ENCODE results near the gene ZC3H14. TPM values are rescaled to one million over a fixed set of nuclear protein-coding genes. Genes with fewer than 3 reads are reported as not detected.

The ZC3H14 gene
- total RNA-seq, 5 donors from 2014 or later (not counting 1 experiment from before 2014, with no cell fraction given) = 32.2 to 50.6 (median 40.1) TPM

- Histone ChIP-seq H3K9me3 (no peaks in the 10 kb centered on the region), H3K36me3 (ENCODE audit: control insufficient read depth in 2 of 2, extremely low read depth in 1 of 2, insufficient read depth in 1 of 2, low read length in 1 of 2) (peaks cover 10 to 77% of the 10 kb centered on the region in 2 donors), H3K4me1 (ENCODE audit: control insufficient read depth in 1 of 2, extremely low read depth in 1 of 2, insufficient read depth in 2 of 2, low read length in 2 of 2) (no peaks in the 10 kb centered on the region), H3K4me3 (ENCODE audit: control insufficient read depth in 1 of 2, extremely low read depth in 1 of 2, low read length in 1 of 2) (no peak overlapping the region), H3K27ac (ENCODE audit: low read length) (no peak overlapping the region), H3K27me3 (replicated peaks in 1 of 2; ENCODE audit: control insufficient read depth in 2 of 2, extremely low read depth in 1 of 2, insufficient read depth in 2 of 2, low read length in 1 of 2) (no peaks in the 10 kb centered on the region)
- Mint-ChIP-seq H3K27ac (no peak overlapping the region), H3K9me3 (no peaks in the 10 kb centered on the region), H3K4me1 (no peaks in the 10 kb centered on the region), H3K27me3 (no peaks in the 10 kb centered on the region), H3K4me3 (no peak overlapping the region), H3K36me3 (peaks cover 70% of the 10 kb centered on the region)
- no peak for DNase-seq
- CTCF ChIA-PET = no interaction called here
- no peak for ATAC-seq (replicated peaks in 1 of 4)
- POLR2A ChIA-PET = no interaction called here
- WGBS (ENCODE audit: insufficient coverage) = 100% methylated on average over 2 of the region's 4 CpGs
These were observed 9.3 kb downstream of the ZC3H14 start for GRCh38 chr14:88572117-88572516.

GRCh38 chr14:88576222-88576621 is 13.4 kb downstream of the ZC3H14 start:
- POLR2A ChIA-PET = no interaction called here
- WGBS (ENCODE audit: insufficient coverage) = 100% methylated on average over 2 of the region's 5 CpGs
- H3K27me3 Mint-ChIP-seq = no peaks in the 10 kb centered on the region
- peaks cover 68% of the 10 kb centered on the region for H3K36me3 Mint-ChIP-seq
- no peaks in the 10 kb centered on the region for H3K27me3 ChIP-seq (replicated peaks in 1 of 2; ENCODE audit: control insufficient read depth in 2 of 2, extremely low read depth in 1 of 2, insufficient read depth in 2 of 2, low read length in 1 of 2)
- no peak overlapping the region for H3K4me3 ChIP-seq (ENCODE audit: control insufficient read depth in 1 of 2, extremely low read depth in 1 of 2, low read length in 1 of 2)
- H3K4me1 ChIP-seq (ENCODE audit: control insufficient read depth in 1 of 2, extremely low read depth in 1 of 2, insufficient read depth in 2 of 2, low read length in 2 of 2) = no peaks in the 10 kb centered on the region
- no peak for DNase-seq
- H3K27ac Mint-ChIP-seq = no peak overlapping the region
- peaks cover 16 to 79% of the 10 kb centered on the region in 2 donors for H3K36me3 ChIP-seq (ENCODE audit: control insufficient read depth in 2 of 2, extremely low read depth in 1 of 2, insufficient read depth in 1 of 2, low read length in 1 of 2)
- H3K9me3 Mint-ChIP-seq = no peaks in the 10 kb centered on the region
- ATAC-seq (replicated peaks in 1 of 4) = no peak
- no peaks in the 10 kb centered on the region for H3K4me1 Mint-ChIP-seq
- H3K27ac ChIP-seq (ENCODE audit: low read length) = no peak overlapping the region
- H3K9me3 ChIP-seq = no peaks in the 10 kb centered on the region
- CTCF ChIA-PET = no interaction called here
- H3K4me3 Mint-ChIP-seq = no peak overlapping the region

GRCh38 chr14:88584451-88584850 is 21.6 kb downstream of the ZC3H14 start:
- H3K27ac Mint-ChIP-seq = no peak overlapping the region
- H3K4me1 Mint-ChIP-seq = peaks cover 0 to 4% (median 0%) of the 10 kb centered on the region in 3 donors
- H3K9me3 Mint-ChIP-seq = no peaks in the 10 kb centered on the region
- Histone ChIP-seq H3K27me3 (replicated peaks in 1 of 2; ENCODE audit: control insufficient read depth in 2 of 2, extremely low read depth in 1 of 2, insufficient read depth in 2 of 2, low read length in 1 of 2) (no peaks in the 10 kb centered on the region), H3K4me3 (ENCODE audit: control insufficient read depth in 1 of 2, extremely low read depth in 1 of 2, low read length in 1 of 2) (no peak overlapping the region), H3K27ac (ENCODE audit: low read length) (no peak overlapping the region), H3K9me3 (no peaks in the 10 kb centered on the region), H3K36me3 (ENCODE audit: control insufficient read depth in 2 of 2, extremely low read depth in 1 of 2, insufficient read depth in 1 of 2, low read length in 1 of 2) (peaks cover 5 to 47% of the 10 kb centered on the region in 2 donors), H3K4me1 (ENCODE audit: control insufficient read depth in 1 of 2, extremely low read depth in 1 of 2, insufficient read depth in 2 of 2, low read length in 2 of 2) (no peaks in the 10 kb centered on the region)
- DNase-seq (no peak), ATAC-seq (replicated peaks in 1 of 4) (no peak)
- CTCF ChIA-PET = interaction anchor here in 1 of 2 donors (1.4 kb wide), 1 partner anchor 27 kb away, joined by 4 read pairs; no protein-coding TSS in a partner anchor
- no peak overlapping the region for H3K4me3 Mint-ChIP-seq
- WGBS (ENCODE audit: insufficient coverage) = no CpG with 5 or more reads among the region's 3 CpGs
- H3K36me3 Mint-ChIP-seq = peaks cover 50% of the 10 kb centered on the region
- POLR2A ChIA-PET = no interaction called here
- no peaks in the 10 kb centered on the region for H3K27me3 Mint-ChIP-seq

GRCh38 chr14:88588081-88588480 is 25.2 kb downstream of the ZC3H14 start:
- no peak overlapping the region for H3K4me3 Mint-ChIP-seq
- no peak for ATAC-seq (replicated peaks in 1 of 4)
- H3K27ac ChIP-seq (ENCODE audit: low read length) = no peak overlapping the region
- no peak for DNase-seq
- CTCF ChIA-PET = no interaction called here
- H3K27ac Mint-ChIP-seq = no peak overlapping the region
- H3K4me1 Mint-ChIP-seq = peaks cover 0 to 2% (median 0%) of the 10 kb centered on the region in 3 donors
- peaks cover 0 to 58% of the 10 kb centered on the region in 2 donors for H3K36me3 ChIP-seq (ENCODE audit: control insufficient read depth in 2 of 2, extremely low read depth in 1 of 2, insufficient read depth in 1 of 2, low read length in 1 of 2)
- no peaks in the 10 kb centered on the region for H3K9me3 ChIP-seq
- POLR2A ChIA-PET = no interaction called here
- H3K9me3 Mint-ChIP-seq = no peaks in the 10 kb centered on the region
- H3K27me3 Mint-ChIP-seq = no peaks in the 10 kb centered on the region
- H3K36me3 Mint-ChIP-seq = peaks cover 66% of the 10 kb centered on the region
- no peaks in the 10 kb centered on the region for H3K27me3 ChIP-seq (replicated peaks in 1 of 2; ENCODE audit: control insufficient read depth in 2 of 2, extremely low read depth in 1 of 2, insufficient read depth in 2 of 2, low read length in 1 of 2)
- no peaks in the 10 kb centered on the region for H3K4me1 ChIP-seq (ENCODE audit: control insufficient read depth in 1 of 2, extremely low read depth in 1 of 2, insufficient read depth in 2 of 2, low read length in 2 of 2)
- WGBS (ENCODE audit: insufficient coverage) = 100% methylated on average over 1 of the region's 5 CpGs
- no peak overlapping the region for H3K4me3 ChIP-seq (ENCODE audit: control insufficient read depth in 1 of 2, extremely low read depth in 1 of 2, low read length in 1 of 2)

- H3K36me3 ChIP-seq (ENCODE audit: control insufficient read depth in 2 of 2, extremely low read depth in 1 of 2, insufficient read depth in 1 of 2, low read length in 1 of 2) = peaks cover 0 to 48% of the 10 kb centered on the region in 2 donors
- no peak overlapping the region for H3K4me3 Mint-ChIP-seq
- no peaks in the 10 kb centered on the region for H3K27me3 ChIP-seq (replicated peaks in 1 of 2; ENCODE audit: control insufficient read depth in 2 of 2, extremely low read depth in 1 of 2, insufficient read depth in 2 of 2, low read length in 1 of 2)
- 100% methylated on average over 4 of the region's 4 CpGs for WGBS (ENCODE audit: insufficient coverage)
- peaks cover 0 to 2% (median 0%) of the 10 kb centered on the region in 3 donors for H3K4me1 Mint-ChIP-seq
- POLR2A ChIA-PET = no interaction called here
- ATAC-seq (replicated peaks in 1 of 4) (no peak), DNase-seq (no peak)
- H3K27ac Mint-ChIP-seq = no peak overlapping the region
- H3K9me3 ChIP-seq = no peaks in the 10 kb centered on the region
- H3K27me3 Mint-ChIP-seq = no peaks in the 10 kb centered on the region
- H3K9me3 Mint-ChIP-seq = no peaks in the 10 kb centered on the region
- no peaks in the 10 kb centered on the region for H3K4me1 ChIP-seq (ENCODE audit: control insufficient read depth in 1 of 2, extremely low read depth in 1 of 2, insufficient read depth in 2 of 2, low read length in 2 of 2)
- CTCF ChIA-PET = no interaction called here
- no peak overlapping the region for H3K4me3 ChIP-seq (ENCODE audit: control insufficient read depth in 1 of 2, extremely low read depth in 1 of 2, low read length in 1 of 2)
- no peak overlapping the region for H3K27ac ChIP-seq (ENCODE audit: low read length)
- H3K36me3 Mint-ChIP-seq = peaks cover 71% of the 10 kb centered on the region
These were observed 27.3 kb downstream of the ZC3H14 start for GRCh38 chr14:88590173-88590572.

- WGBS (ENCODE audit: insufficient coverage) = no CpG with 5 or more reads among the region's 1 CpG
- H3K9me3 Mint-ChIP-seq = no peaks in the 10 kb centered on the region
These were observed 29.2 kb downstream of the ZC3H14 start for GRCh38 chr14:88592031-88592430.

GRCh38 chr14:88597038-88597437 is 34.2 kb downstream of the ZC3H14 start:
- POLR2A ChIA-PET = no interaction called here
- H3K27me3 ChIP-seq (replicated peaks in 1 of 2; ENCODE audit: control insufficient read depth in 2 of 2, extremely low read depth in 1 of 2, insufficient read depth in 2 of 2, low read length in 1 of 2) = no peaks in the 10 kb centered on the region

More at GRCh38 chr14:88592031-88592430, 29.2 kb downstream of the ZC3H14 start:
- no peak for DNase-seq
- Histone ChIP-seq H3K4me1 (ENCODE audit: control insufficient read depth in 1 of 2, extremely low read depth in 1 of 2, insufficient read depth in 2 of 2, low read length in 2 of 2) (no peaks in the 10 kb centered on the region), H3K27ac (ENCODE audit: low read length) (no peak overlapping the region), H3K9me3 (no peaks in the 10 kb centered on the region), H3K4me3 (ENCODE audit: control insufficient read depth in 1 of 2, extremely low read depth in 1 of 2, low read length in 1 of 2) (no peak overlapping the region), H3K27me3 (replicated peaks in 1 of 2; ENCODE audit: control insufficient read depth in 2 of 2, extremely low read depth in 1 of 2, insufficient read depth in 2 of 2, low read length in 1 of 2) (no peaks in the 10 kb centered on the region), H3K36me3 (ENCODE audit: control insufficient read depth in 2 of 2, extremely low read depth in 1 of 2, insufficient read depth in 1 of 2, low read length in 1 of 2) (peaks cover 0 to 48% of the 10 kb centered on the region in 2 donors)
- ChIA-PET POLR2A (no interaction called here), CTCF (no interaction called here)
- Mint-ChIP-seq H3K27me3 (no peaks in the 10 kb centered on the region), H3K4me1 (peaks cover 0 to 2% (median 0%) of the 10 kb centered on the region in 3 donors), H3K27ac (no peak overlapping the region), H3K4me3 (no peak overlapping the region), H3K36me3 (peaks cover 73% of the 10 kb centered on the region)
- ATAC-seq (replicated peaks in 1 of 4) = no peak

More at GRCh38 chr14:88597038-88597437, 34.2 kb downstream of the ZC3H14 start:
- Mint-ChIP-seq H3K27me3 (no peaks in the 10 kb centered on the region), H3K27ac (no peak overlapping the region), H3K4me3 (no peak overlapping the region), H3K36me3 (peaks cover 60% of the 10 kb centered on the region), H3K4me1 (peaks cover 21 to 24% (median 22%) of the 10 kb centered on the region in 3 donors), H3K9me3 (no peaks in the 10 kb centered on the region)
- CTCF ChIA-PET = no interaction called here
- Histone ChIP-seq H3K9me3 (no peaks in the 10 kb centered on the region), H3K27ac (ENCODE audit: low read length) (no peak overlapping the region), H3K4me1 (ENCODE audit: control insufficient read depth in 1 of 2, extremely low read depth in 1 of 2, insufficient read depth in 2 of 2, low read length in 2 of 2) (peaks cover 0 to 13% of the 10 kb centered on the region in 2 experiments), H3K36me3 (ENCODE audit: control insufficient read depth in 2 of 2, extremely low read depth in 1 of 2, insufficient read depth in 1 of 2, low read length in 1 of 2) (peaks cover 0 to 40% of the 10 kb centered on the region in 2 donors), H3K4me3 (ENCODE audit: control insufficient read depth in 1 of 2, extremely low read depth in 1 of 2, low read length in 1 of 2) (no peak overlapping the region)
- DNase-seq (no peak), ATAC-seq (replicated peaks in 1 of 4) (no peak)
- WGBS (ENCODE audit: insufficient coverage) = 81% methylated on average over 4 of the region's 4 CpGs

Data from T-cell (primary cell).